Lung (tissue), 12 donors: ENCODE results near the gene BCL2L12. TPM values are rescaled to one million over a fixed set of nuclear protein-coding genes. Genes with fewer than 3 reads are reported as not detected.

Source experiments
- ATAC-seq: fragments of 200-7000 bp; cut with Tn5 transposase; one replicate; pipeline ENCODE4 v1.9.1; 2020; ENCODE audit warnings: moderate number of reproducible peaks; ENCODE audit not compliant: insufficient read depth, low FRiP score
- DNase-seq, 3 donors: peaks; one replicate each; pipeline ENCODE4 v3.0.0-alpha.2; 2013 to 2017
- H3K27ac ChIP-seq, 2 donors: one replicate each; pipeline ENCODE4 v1.5.1; 2013; ENCODE audit warnings: mild to moderate bottlenecking in 2 of 2, moderate library complexity in 2 of 2, control low read depth in 1 of 2, inconsistent platforms in 1 of 2, low read depth in 1 of 2, low read length in 1 of 2
- H3K27me3 ChIP-seq, 3 donors: one replicate each; pipeline ENCODE4 v1.5.1; 2013; ENCODE audit warnings: low read length in 2 of 3; ENCODE audit not compliant: control insufficient read depth in 3 of 3, insufficient read depth in 3 of 3
- H3K36me3 ChIP-seq, 4 donors: one replicate each; pipeline ENCODE4 v1.5.1; 2013; ENCODE audit warnings: low read length in 4 of 4, mild to moderate bottlenecking in 1 of 4, moderate library complexity in 1 of 4; ENCODE audit not compliant: control insufficient read depth in 4 of 4, insufficient read depth in 4 of 4
- H3K4me1 ChIP-seq, 5 donors: one replicate each; pipeline ENCODE4 v1.5.1; 2013; ENCODE audit warnings: low read length in 5 of 5, mild to moderate bottlenecking in 2 of 5, moderate library complexity in 1 of 5; ENCODE audit not compliant: control insufficient read depth in 5 of 5, insufficient read depth in 5 of 5
- H3K4me3 ChIP-seq: one replicate; pipeline ENCODE4 v1.5.1; 2013; ENCODE audit warnings: mild to moderate bottlenecking, control low read depth, moderate library complexity
- H3K9ac ChIP-seq, 2 donors: one replicate each; pipeline ENCODE4 v1.5.1; 2013; ENCODE audit warnings: low read length in 2 of 2, control low read depth in 1 of 2; ENCODE audit not compliant: insufficient read depth in 1 of 2
- H3K9me3 ChIP-seq, 4 donors: one replicate each; pipeline ENCODE4 v1.5.1; 2013; ENCODE audit warnings: low read length in 3 of 4, mild to moderate bottlenecking in 1 of 4, moderate library complexity in 1 of 4; ENCODE audit not compliant: control insufficient read depth in 4 of 4, insufficient read depth in 3 of 4
- CTCF ChIP-seq: IDR thresholded peaks from 2 replicates; pipeline ENCODE4 v1.5.1; 2012; ENCODE audit warnings: mild to moderate bottlenecking; ENCODE audit errors: control extremely low read depth, extremely low read depth
- WGBS, 2 donors: extraction: QIAGEN DNeasy Blood & Tissue Kit; methylation state at CpG; one replicate each; pipeline ENCODE4 v1.1.7; 2013; 5-methylcytosine and 5-hydroxymethylcytosine counted together
- polyA plus RNA-seq, 2 donors: library from polyadenylated mRNA; stranded (reverse); fragments of 200-250 nt; gene quantifications; one replicate each; pipeline ENCODE4 v1.2.1, GENCODE V29; 2013
- total RNA-seq, 2 donors: library from RNA; depleted of rRNA in 1 of 2; stranded (reverse); fragments of >200 nt in 1 of 2; gene quantifications; one replicate each; pipeline ENCODE4 v1.2.1, GENCODE V29; 2014 to 2021
- donor health status: control.
- donor health status: control.
- donor health status: Bipolar disorder and iron deficiency.
- donor health status: healthy.
- donor health status: DM: yes; HTN: yes; CAD: no.

BCL2L12 gene
- total and polyA plus RNA-seq, 4 donors: 3.5 to 26.1 (median 20.9) TPM

DNA sequence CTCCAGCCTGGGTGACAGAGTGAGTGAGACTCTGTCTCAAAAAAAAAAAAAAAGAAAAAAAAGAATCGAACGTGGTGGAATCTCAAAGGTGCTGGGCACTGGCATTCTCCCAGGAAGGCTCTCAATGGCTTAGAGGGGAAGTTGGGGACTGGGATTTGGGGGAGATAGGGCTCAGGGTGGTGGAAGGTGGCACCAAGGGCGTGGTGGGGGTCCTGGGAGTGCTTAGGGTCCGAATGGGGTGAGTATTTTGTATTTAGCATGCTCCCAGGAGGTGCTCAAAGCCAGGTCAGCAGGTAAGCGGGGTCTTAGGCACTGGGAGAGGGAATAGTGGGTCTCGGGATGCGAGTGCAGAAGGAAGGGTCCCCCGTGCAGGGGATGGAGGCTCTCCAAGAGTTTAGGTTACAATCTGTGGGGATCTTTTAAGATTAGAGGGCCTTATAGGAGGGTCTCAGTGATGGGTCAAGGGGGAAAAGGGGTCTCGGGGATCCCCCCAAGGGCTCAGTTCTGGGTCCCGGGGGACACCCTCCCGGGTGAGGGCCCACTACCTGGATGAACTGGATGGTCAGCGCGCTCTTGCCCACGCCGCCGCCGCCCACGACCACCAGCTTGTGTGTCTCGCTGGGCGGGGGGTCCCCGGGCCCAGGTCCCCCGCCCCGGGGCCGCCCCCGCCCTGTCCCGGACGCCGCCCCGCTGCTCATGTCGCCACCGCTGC is 26.2 kb upstream of the BCL2L12 start:
- ATAC-seq (no peak), DNase-seq (peak in 2 of 3 donors; percentile 32 to 36)
- no peak for TF ChIP-seq CTCF
- 2 to 4% methylated on average over 24 to 31 of the region's 31 CpGs for WGBS, 2 donors
- Histone ChIP-seq H3K9me3 (no peaks in the 10 kb centered on the region), H3K4me1 (peaks cover 5 to 47% (median 16%) of the 10 kb centered on the region in 5 donors), H3K27ac (peak overlapping the region; percentile 86 to 88), H3K9ac (peak overlapping the region in 1 of 2 donors; percentile 82), H3K36me3 (peaks cover 0 to 2% (median 0%) of the 10 kb centered on the region in 4 donors), H3K4me3 (peak overlapping the region; percentile 42), H3K27me3 (no peaks in the 10 kb centered on the region)

GRCh38 chr19:49640113-49640898 is 25.4 kb upstream of the BCL2L12 start, which contains the start of gene RRAS:
Gene RRAS, minus strand, starts transcription at chr19:49640143. Its CDS starts 45 bp downstream, at chr19:49640098.
- H3K9me3 ChIP-seq: no peaks in the 10 kb centered on the region
- H3K27ac ChIP-seq: peak within 1 kb of the TSS; percentile 99 to 100
- no peak for TF ChIP-seq CTCF
- no peaks in the 10 kb centered on the region for H3K27me3 ChIP-seq
- H3K4me1 ChIP-seq: peaks cover 5 to 46% (median 16%) of the 10 kb centered on the region in 5 donors
- peak within 1 kb of the TSS; percentile 48 for H3K4me3 ChIP-seq
- WGBS, 2 donors: 0% methylated on average over 51 of the region's 51 CpGs
- H3K36me3 ChIP-seq: peaks cover 0 to 4% (median 2%) of the 10 kb centered on the region in 4 donors
- peak within 1 kb of the TSS; percentile 95 to 98 for H3K9ac ChIP-seq
- DNase-seq: peak; percentile 100
- peak; percentile 68 for ATAC-seq

DNA sequence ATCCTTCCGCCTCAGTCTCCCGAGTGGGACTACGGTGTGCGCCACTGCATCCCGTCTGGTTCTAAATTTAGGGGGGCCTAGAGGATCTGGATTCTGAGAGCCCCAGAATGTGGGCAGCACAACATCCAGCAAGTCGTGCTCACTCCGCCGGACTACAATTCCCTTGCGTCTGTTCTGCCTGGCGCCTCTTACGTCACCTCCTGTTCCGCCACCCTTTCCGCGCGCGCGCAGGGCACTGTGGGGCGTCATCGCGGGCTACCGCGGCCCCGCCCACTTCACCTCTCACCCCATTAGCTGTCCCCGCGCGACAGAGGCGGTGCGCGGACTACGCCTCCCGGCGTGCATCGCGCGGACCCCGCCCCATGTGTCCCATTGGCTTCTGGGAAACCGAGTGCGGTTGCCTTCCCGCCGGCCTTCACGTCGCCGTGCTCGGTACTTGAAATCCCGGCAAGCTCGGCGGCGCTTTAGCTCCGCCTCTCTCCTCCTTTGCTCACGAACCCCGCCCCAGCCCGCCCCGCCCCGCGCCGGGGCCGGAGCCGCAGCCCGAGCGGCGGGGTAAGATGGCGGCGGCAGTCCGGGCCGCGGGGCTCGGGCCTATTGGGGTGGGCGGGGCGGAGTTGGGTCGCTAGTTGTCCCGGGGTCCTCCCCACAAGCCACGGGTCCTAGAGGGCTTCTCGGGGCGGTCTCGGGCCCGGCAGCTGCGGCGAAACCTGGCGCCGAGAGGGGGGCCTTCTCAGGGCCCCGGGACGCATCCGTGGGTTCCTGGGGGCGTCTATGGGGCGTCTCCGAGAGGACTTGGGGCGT is 23.8 kb upstream of the BCL2L12 start, which contains the start of gene SCAF1:
TSS of gene SCAF1 (plus strand) at position 522 of the 804 bp plus-strand sequence. CDS start 2,818 bp downstream, outside the sequence.
- H3K4me1 ChIP-seq: peaks cover 5 to 44% (median 16%) of the 10 kb centered on the region in 5 donors

More for the DNA sequence above, 23.8 kb upstream of the BCL2L12 start, which contains the start of gene SCAF1:
- peak within 1 kb of the TSS; percentile 73 for H3K4me3 ChIP-seq
- H3K9me3 ChIP-seq: no peaks in the 10 kb centered on the region
- 0 to 1% methylated on average over 76 to 87 of the region's 87 CpGs for WGBS, 2 donors
- peak within 1 kb of the TSS; percentile 99 to 100 for H3K27ac ChIP-seq
- no peak for TF ChIP-seq CTCF
- peak within 1 kb of the TSS; percentile 95 to 98 for H3K9ac ChIP-seq
- H3K36me3 ChIP-seq: peaks cover 0 to 13% (median 7%) of the 10 kb centered on the region in 4 donors
- ATAC-seq: peak; percentile 77
- H3K27me3 ChIP-seq: no peaks in the 10 kb centered on the region
- peak; percentile 99 to 100 (median 100) for DNase-seq
